ENCODE data around the gene GPR148. TPM values are rescaled to one million over a fixed set of nuclear protein-coding genes. Genes with fewer than 3 reads are reported as not detected.

Gene GPR148
- total and polyA plus RNA-seq, 2 experiments from 2014 or later, result 0.16 TPM; not detected in 1

DNA sequence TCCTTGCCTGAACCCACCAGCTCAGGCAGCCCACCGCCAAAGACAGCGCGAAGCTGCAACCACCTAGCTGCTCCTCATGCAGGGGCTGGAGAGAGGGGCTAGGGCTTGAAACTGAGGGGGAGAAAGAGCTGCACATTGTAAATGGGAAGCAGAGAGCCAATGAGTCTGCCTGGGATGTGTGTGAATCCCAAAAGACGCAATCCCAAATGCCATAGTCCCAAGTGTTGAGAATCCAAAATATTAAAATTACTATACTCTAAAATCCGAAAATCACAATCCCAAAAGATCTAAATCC, 35.9 kb downstream of the GPR148 start:
- no peaks in the 10 kb centered on the region for H3K4me1 Mint-ChIP-seq
- Histone ChIP-seq H3F3A (replicated peaks; ENCODE audit: low read depth) (no peaks in the 10 kb centered on the region), H3K27ac (ENCODE audit: low read depth) (no peak overlapping the region), H3K79me2 (replicated peaks; ENCODE audit: insufficient read depth) (no peaks in the 10 kb centered on the region), H3K4me1 (ENCODE audit: insufficient read depth) (no peaks in the 10 kb centered on the region), H3K4me3 (no peak overlapping the region), H3K9me2 (ENCODE audit: insufficient read depth) (no peaks in the 10 kb centered on the region), H3K4me2 (no peak overlapping the region), H2AFZ (no peak overlapping the region), H3K36me3 (ENCODE audit: insufficient read depth) (no peaks in the 10 kb centered on the region), H4K20me1 (replicated peaks; ENCODE audit: insufficient read depth) (no peaks in the 10 kb centered on the region), H3K27me3 (ENCODE audit: insufficient read depth) (no peaks in the 10 kb centered on the region)
- TF ChIP-seq, protein P1, sequence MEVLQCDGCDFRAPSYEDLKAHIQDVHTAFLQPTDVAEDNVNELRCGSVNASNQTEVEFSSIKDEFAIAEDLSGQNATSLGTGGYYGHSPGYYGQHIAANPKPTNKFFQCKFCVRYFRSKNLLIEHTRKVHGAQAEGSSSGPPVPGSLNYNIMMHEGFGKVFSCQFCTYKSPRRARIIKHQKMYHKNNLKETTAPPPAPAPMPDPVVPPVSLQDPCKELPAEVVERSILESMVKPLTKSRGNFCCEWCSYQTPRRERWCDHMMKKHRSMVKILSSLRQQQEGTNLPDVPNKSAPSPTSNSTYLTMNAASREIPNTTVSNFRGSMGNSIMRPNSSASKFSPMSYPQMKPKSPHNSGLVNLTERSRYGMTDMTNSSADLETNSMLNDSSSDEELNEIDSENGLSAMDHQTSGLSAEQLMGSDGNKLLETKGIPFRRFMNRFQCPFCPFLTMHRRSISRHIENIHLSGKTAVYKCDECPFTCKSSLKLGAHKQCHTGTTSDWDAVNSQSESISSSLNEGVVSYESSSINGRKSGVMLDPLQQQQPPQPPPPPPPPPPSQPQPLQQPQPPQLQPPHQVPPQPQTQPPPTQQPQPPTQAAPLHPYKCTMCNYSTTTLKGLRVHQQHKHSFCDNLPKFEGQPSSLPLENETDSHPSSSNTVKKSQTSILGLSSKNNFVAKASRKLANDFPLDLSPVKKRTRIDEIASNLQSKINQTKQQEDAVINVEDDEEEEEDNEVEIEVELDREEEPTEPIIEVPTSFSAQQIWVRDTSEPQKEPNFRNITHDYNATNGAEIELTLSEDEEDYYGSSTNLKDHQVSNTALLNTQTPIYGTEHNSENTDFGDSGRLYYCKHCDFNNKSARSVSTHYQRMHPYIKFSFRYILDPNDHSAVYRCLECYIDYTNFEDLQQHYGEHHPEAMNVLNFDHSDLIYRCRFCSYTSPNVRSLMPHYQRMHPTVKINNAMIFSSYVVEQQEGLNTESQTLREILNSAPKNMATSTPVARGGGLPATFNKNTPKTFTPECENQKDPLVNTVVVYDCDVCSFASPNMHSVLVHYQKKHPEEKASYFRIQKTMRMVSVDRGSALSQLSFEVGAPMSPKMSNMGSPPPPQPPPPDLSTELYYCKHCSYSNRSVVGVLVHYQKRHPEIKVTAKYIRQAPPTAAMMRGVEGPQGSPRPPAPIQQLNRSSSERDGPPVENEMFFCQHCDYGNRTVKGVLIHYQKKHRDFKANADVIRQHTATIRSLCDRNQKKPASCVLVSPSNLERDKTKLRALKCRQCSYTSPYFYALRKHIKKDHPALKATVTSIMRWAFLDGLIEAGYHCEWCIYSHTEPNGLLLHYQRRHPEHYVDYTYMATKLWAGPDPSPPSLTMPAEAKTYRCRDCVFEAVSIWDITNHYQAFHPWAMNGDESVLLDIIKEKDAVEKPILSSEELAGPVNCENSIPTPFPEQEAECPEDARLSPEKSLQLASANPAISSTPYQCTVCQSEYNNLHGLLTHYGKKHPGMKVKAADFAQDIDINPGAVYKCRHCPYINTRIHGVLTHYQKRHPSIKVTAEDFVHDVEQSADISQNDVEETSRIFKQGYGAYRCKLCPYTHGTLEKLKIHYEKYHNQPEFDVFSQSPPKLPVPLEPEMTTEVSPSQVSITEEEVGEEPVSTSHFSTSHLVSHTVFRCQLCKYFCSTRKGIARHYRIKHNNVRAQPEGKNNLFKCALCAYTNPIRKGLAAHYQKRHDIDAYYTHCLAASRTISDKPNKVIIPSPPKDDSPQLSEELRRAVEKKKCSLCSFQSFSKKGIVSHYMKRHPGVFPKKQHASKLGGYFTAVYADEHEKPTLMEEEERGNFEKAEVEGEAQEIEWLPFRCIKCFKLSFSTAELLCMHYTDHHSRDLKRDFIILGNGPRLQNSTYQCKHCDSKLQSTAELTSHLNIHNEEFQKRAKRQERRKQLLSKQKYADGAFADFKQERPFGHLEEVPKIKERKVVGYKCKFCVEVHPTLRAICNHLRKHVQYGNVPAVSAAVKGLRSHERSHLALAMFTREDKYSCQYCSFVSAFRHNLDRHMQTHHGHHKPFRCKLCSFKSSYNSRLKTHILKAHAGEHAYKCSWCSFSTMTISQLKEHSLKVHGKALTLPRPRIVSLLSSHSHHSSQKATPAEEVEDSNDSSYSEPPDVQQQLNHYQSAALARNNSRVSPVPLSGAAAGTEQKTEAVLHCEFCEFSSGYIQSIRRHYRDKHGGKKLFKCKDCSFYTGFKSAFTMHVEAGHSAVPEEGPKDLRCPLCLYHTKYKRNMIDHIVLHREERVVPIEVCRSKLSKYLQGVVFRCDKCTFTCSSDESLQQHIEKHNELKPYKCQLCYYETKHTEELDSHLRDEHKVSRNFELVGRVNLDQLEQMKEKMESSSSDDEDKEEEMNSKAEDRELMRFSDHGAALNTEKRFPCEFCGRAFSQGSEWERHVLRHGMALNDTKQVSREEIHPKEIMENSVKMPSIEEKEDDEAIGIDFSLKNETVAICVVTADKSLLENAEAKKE (CRISPR knock-in tag; IDR thresholded peaks at IDR 0.05), result no peak
- TF ChIP-seq, protein P2, sequence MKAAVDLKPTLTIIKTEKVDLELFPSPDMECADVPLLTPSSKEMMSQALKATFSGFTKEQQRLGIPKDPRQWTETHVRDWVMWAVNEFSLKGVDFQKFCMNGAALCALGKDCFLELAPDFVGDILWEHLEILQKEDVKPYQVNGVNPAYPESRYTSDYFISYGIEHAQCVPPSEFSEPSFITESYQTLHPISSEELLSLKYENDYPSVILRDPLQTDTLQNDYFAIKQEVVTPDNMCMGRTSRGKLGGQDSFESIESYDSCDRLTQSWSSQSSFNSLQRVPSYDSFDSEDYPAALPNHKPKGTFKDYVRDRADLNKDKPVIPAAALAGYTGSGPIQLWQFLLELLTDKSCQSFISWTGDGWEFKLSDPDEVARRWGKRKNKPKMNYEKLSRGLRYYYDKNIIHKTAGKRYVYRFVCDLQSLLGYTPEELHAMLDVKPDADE (IDR thresholded peaks at IDR 0.05), result no peak
- TF ChIP-seq JUNB (IDR thresholded peaks at IDR 0.05; ENCODE audit: unreplicated experiment) (no peak), EZH2phosphoT487 (IDR thresholded peaks at IDR 0.05; ENCODE audit: unreplicated experiment) (no peak), CREB1 (CRISPR knock-in tag; IDR thresholded peaks at IDR 0.05; ENCODE audit: low read depth) (no peak), POLR2AphosphoS5 (IDR thresholded peaks at IDR 0.05; ENCODE audit: low read depth) (no peak), ZNF331 (CRISPR knock-in tag; IDR thresholded peaks at IDR 0.05; ENCODE audit: low read depth) (no peak), EZH2 (IDR thresholded peaks at IDR 0.05; ENCODE audit: low read depth, unreplicated experiment) (no peak), STAT1 (IDR thresholded peaks at IDR 0.05; ENCODE audit: unreplicated experiment) (no peak), NANOG (IDR thresholded peaks at IDR 0.05; ENCODE audit: borderline replicate concordance) (no peak), ZNF114 (CRISPR knock-in tag; IDR thresholded peaks at IDR 0.05) (no peak)
- TF ChIP-seq, protein P3, sequence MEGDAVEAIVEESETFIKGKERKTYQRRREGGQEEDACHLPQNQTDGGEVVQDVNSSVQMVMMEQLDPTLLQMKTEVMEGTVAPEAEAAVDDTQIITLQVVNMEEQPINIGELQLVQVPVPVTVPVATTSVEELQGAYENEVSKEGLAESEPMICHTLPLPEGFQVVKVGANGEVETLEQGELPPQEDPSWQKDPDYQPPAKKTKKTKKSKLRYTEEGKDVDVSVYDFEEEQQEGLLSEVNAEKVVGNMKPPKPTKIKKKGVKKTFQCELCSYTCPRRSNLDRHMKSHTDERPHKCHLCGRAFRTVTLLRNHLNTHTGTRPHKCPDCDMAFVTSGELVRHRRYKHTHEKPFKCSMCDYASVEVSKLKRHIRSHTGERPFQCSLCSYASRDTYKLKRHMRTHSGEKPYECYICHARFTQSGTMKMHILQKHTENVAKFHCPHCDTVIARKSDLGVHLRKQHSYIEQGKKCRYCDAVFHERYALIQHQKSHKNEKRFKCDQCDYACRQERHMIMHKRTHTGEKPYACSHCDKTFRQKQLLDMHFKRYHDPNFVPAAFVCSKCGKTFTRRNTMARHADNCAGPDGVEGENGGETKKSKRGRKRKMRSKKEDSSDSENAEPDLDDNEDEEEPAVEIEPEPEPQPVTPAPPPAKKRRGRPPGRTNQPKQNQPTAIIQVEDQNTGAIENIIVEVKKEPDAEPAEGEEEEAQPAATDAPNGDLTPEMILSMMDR (conservative IDR thresholded peaks at IDR 0.05; ENCODE audit: low read depth in 2 of 2), result no peak
- TF ChIP-seq, protein P4, sequence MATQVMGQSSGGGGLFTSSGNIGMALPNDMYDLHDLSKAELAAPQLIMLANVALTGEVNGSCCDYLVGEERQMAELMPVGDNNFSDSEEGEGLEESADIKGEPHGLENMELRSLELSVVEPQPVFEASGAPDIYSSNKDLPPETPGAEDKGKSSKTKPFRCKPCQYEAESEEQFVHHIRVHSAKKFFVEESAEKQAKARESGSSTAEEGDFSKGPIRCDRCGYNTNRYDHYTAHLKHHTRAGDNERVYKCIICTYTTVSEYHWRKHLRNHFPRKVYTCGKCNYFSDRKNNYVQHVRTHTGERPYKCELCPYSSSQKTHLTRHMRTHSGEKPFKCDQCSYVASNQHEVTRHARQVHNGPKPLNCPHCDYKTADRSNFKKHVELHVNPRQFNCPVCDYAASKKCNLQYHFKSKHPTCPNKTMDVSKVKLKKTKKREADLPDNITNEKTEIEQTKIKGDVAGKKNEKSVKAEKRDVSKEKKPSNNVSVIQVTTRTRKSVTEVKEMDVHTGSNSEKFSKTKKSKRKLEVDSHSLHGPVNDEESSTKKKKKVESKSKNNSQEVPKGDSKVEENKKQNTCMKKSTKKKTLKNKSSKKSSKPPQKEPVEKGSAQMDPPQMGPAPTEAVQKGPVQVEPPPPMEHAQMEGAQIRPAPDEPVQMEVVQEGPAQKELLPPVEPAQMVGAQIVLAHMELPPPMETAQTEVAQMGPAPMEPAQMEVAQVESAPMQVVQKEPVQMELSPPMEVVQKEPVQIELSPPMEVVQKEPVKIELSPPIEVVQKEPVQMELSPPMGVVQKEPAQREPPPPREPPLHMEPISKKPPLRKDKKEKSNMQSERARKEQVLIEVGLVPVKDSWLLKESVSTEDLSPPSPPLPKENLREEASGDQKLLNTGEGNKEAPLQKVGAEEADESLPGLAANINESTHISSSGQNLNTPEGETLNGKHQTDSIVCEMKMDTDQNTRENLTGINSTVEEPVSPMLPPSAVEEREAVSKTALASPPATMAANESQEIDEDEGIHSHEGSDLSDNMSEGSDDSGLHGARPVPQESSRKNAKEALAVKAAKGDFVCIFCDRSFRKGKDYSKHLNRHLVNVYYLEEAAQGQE (IDR thresholded peaks at IDR 0.05; ENCODE audit: unreplicated experiment), result no peak
- H3K27ac Mint-ChIP-seq, result no peak overlapping the region
- DNase-seq (ENCODE audit: low spot score) (no peak), ATAC-seq (no peak)
- H3K27me3 Mint-ChIP-seq (ENCODE audit: insufficient read depth, low read depth, poor library complexity), result peaks cover 8% of the 10 kb centered on the region
- H3K36me3 Mint-ChIP-seq (ENCODE audit: low read depth), result no peaks in the 10 kb centered on the region
- no peaks in the 10 kb centered on the region; the same call in 2 of the 3 replicates for H3K9me3 Mint-ChIP-seq
- no peak overlapping the region for H3K4me3 Mint-ChIP-seq

Data from GM23338 (cell line).